GM19043 (cell line): ENCODE measurements around the gene SFRP5.

Experiments
- ATAC-seq: cut with Tn5 transposase; IDR thresholded peaks from one replicate; pipeline ENCODE4 v1.9.1; 2021; ENCODE audit warnings: low read depth; ENCODE audit not compliant: unreplicated experiment

Gene SFRP5

GRCh38 chr10:97766996-97767924 lies 4.5 kb downstream of the SFRP5 start:
- no peak for ATAC-seq

GRCh38 chr10:97766106-97766810 lies 5.5 kb downstream of the SFRP5 start:
- ATAC-seq: no peak

GRCh38 chr10:97765201-97765600 lies 6.6 kb downstream of the SFRP5 start:
- no peak for ATAC-seq

- ATAC-seq: no peak
Measured at GRCh38 chr10:97764519-97764931, 7.3 kb downstream of the SFRP5 start.

- no peak for ATAC-seq
Measured at GRCh38 chr10:97763947-97764346, 7.9 kb downstream of the SFRP5 start.

- no peak for ATAC-seq
Measured at GRCh38 chr10:97763411-97763810, 8.4 kb downstream of the SFRP5 start.

GRCh38 chr10:97762816-97763215 lies 9.0 kb downstream of the SFRP5 start:
- ATAC-seq: no peak

GRCh38 chr10:97762056-97762455 lies 9.7 kb downstream of the SFRP5 start:
- ATAC-seq: no peak

GRCh38 chr10:97761331-97761865 lies 10.4 kb downstream of the SFRP5 start:
- no peak for ATAC-seq

GRCh38 chr10:97760461-97761257 lies 11.1 kb downstream of the SFRP5 start:
- no peak for ATAC-seq

GRCh38 chr10:97759946-97760345 lies 11.9 kb downstream of the SFRP5 start:
- ATAC-seq: no peak

- ATAC-seq: no peak
Measured at GRCh38 chr10:97759158-97759887, 12.5 kb downstream of the SFRP5 start.

- ATAC-seq: no peak
Measured at GRCh38 chr10:97757471-97757870, 14.3 kb downstream of the SFRP5 start.

- no peak for ATAC-seq
Measured at GRCh38 chr10:97755718-97756117, 16.1 kb downstream of the SFRP5 start.

GRCh38 chr10:97754726-97755125 lies 17.1 kb downstream of the SFRP5 start:
- ATAC-seq: no peak

- ATAC-seq: no peak
Measured at GRCh38 chr10:97752956-97753355, 18.8 kb downstream of the SFRP5 start.

- ATAC-seq: no peak
Measured at GRCh38 chr10:97748116-97748515, 23.7 kb downstream of the SFRP5 start.

- no peak for ATAC-seq
Measured at GRCh38 chr10:97747573-97747972, 24.2 kb downstream of the SFRP5 start.

- ATAC-seq: no peak
Measured at GRCh38 chr10:97744405-97745035, 27.3 kb downstream of the SFRP5 start.
